ENCODE results near the gene HACD2.

The HACD2 gene

DNA sequence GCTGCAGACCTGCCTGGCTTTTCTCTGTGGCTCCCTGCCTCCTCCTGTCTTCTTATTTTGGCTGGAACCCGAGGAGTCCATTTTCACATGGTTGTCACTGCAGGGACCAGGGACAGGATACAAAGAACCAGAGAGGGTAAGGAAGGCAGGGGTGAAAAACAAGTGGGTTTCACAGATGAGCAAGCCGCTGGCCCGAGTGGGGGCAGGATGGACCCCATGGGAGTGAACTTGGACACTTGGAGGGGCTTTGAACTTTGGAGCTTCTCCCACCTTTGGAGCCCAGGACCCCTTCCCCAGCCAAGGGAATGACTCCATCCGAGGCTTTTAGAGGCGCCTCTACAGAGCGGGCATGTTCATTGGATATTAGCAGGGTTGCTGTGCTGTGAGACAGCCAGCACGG lies 109.1 kb downstream of the HACD2 start:
- Histone ChIP-seq H3K27ac (ENCODE audit: low read length) (no peak overlapping the region), H3K36me3 (ENCODE audit: control insufficient read depth, low read depth, low read length) (no peaks in the 10 kb centered on the region), H3K4me1 (ENCODE audit: control insufficient read depth, low read depth, low read length) (no peaks in the 10 kb centered on the region), H3K27me3 (ENCODE audit: control insufficient read depth, insufficient read depth, low read length) (no peaks in the 10 kb centered on the region), H3K9ac (ENCODE audit: low read length) (no peak overlapping the region), H3K9me3 (ENCODE audit: control insufficient read depth, low read depth, low read length) (no peaks in the 10 kb centered on the region), H3K4me3 (ENCODE audit: low read length) (no peak overlapping the region)

DNA sequence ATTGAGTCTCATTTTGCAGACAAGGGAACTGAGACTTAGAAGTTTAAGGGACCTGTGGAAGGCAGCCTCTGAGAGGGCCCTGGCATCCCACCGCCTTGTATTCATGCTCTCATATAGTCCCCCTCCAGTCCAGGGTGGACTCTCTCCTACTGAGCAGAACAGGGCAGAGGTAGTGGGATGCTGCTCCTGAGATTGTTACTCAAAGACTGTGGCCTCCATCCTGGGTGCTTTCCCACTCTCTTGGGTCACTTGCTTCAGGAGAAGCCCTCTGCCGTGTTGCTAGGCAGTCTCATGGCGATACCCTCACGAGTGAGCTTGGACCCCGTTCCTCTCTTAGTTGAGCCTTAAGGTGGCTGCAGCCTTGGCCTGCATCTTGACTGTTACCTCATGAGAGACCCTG lies 113.7 kb downstream of the HACD2 start:
- H3K27me3 ChIP-seq (ENCODE audit: control insufficient read depth, insufficient read depth, low read length), result no peaks in the 10 kb centered on the region
- H3K27ac ChIP-seq (ENCODE audit: low read length), result no peak overlapping the region
- H3K9me3 ChIP-seq (ENCODE audit: control insufficient read depth, low read depth, low read length), result no peaks in the 10 kb centered on the region
- no peaks in the 10 kb centered on the region for H3K4me1 ChIP-seq (ENCODE audit: control insufficient read depth, low read depth, low read length)
- no peaks in the 10 kb centered on the region for H3K36me3 ChIP-seq (ENCODE audit: control insufficient read depth, low read depth, low read length)
- H3K4me3 ChIP-seq (ENCODE audit: low read length), result no peak overlapping the region
- no peak overlapping the region for H3K9ac ChIP-seq (ENCODE audit: low read length)

DNA sequence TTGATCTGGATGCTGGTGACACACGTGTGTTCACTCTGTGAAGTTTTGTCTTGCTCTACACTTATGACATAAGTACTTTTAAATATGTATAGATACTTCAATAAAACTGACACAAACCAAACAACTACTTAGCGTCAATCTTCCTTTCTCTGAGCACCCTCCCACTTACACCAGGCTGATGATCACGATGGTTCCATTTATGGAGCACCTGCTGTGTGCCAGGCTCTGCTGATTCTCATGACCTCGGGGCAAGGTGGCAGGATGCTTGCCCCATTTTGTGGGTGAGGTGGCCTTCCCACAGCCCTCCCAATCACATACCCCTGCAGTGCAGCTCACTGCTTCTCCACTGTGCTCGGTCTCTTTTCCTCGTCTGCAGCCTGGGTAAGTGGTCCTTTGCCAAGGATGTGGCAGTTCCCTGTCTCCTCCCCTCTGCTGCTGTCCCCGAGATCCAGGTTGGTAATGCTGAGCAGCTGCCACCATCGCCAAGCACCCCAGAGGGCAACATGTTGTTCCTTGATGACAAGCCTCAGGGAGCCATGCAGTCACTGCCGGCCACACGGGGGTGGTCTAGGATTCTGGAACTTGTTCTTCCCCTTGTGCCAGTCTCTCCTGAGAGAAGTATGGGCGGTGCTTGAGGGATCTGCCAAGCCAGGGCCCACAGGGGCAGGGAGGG lies 115.4 kb downstream of the HACD2 start:
- H3K4me1 ChIP-seq (ENCODE audit: control insufficient read depth, low read depth, low read length), result no peaks in the 10 kb centered on the region

DNA sequence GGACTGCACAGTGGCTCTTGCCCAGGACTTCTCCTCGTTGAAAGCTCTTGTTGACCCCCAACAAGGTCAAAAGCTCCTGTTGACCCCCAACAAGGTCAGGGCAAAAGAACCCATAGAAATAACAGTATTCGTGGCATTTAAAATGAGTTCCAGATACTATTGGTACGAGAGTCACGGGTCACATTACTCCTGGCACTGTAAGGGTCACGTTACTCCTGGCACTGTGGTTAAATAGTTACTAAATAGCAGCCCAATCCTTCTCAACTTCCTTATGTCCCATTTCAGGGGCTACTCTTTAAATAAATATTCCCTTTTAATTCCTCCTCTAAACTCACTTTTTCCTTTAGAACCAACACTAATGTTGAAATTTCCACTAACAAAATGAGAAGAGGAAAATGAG lies 117.8 kb downstream of the HACD2 start:
- Histone ChIP-seq H3K9me3 (ENCODE audit: control insufficient read depth, low read depth, low read length) (no peaks in the 10 kb centered on the region), H3K4me1 (ENCODE audit: control insufficient read depth, low read depth, low read length) (no peaks in the 10 kb centered on the region), H3K27me3 (ENCODE audit: control insufficient read depth, insufficient read depth, low read length) (no peaks in the 10 kb centered on the region), H3K36me3 (ENCODE audit: control insufficient read depth, low read depth, low read length) (no peaks in the 10 kb centered on the region), H3K4me3 (ENCODE audit: low read length) (no peak overlapping the region), H3K9ac (ENCODE audit: low read length) (no peak overlapping the region), H3K27ac (ENCODE audit: low read length) (no peak overlapping the region)

More for the DNA sequence above, 115.4 kb downstream of the HACD2 start:
- H3K9me3 ChIP-seq (ENCODE audit: control insufficient read depth, low read depth, low read length), result no peaks in the 10 kb centered on the region
- H3K36me3 ChIP-seq (ENCODE audit: control insufficient read depth, low read depth, low read length), result no peaks in the 10 kb centered on the region
- H3K4me3 ChIP-seq (ENCODE audit: low read length), result no peak overlapping the region
- no peaks in the 10 kb centered on the region for H3K27me3 ChIP-seq (ENCODE audit: control insufficient read depth, insufficient read depth, low read length)
- no peak overlapping the region for H3K9ac ChIP-seq (ENCODE audit: low read length)
- no peak overlapping the region for H3K27ac ChIP-seq (ENCODE audit: low read length)

DNA sequence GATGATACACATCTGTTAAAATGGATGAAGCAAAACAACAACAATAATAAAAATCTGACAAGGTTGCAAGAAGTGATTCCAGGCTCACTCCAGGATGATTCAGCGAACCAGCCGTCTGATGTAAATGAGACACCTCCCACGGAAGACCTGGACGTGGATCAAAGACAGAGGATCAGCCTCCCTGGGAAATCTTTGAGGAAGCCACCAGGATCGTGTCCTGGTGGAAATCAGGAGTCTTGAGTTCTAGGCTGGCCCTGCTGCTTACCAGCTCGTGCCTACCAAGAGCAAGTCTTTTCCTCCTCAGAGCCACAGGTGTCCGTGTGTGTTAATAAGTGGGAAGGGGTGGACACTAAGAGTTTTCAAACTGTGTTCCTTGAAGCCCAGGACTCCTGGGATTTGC lies 120.6 kb downstream of the HACD2 start:
- no peaks in the 10 kb centered on the region for H3K36me3 ChIP-seq (ENCODE audit: control insufficient read depth, low read depth, low read length)
- H3K9ac ChIP-seq (ENCODE audit: low read length), result no peak overlapping the region
- no peak overlapping the region for H3K27ac ChIP-seq (ENCODE audit: low read length)
- H3K27me3 ChIP-seq (ENCODE audit: control insufficient read depth, insufficient read depth, low read length), result no peaks in the 10 kb centered on the region
- H3K9me3 ChIP-seq (ENCODE audit: control insufficient read depth, low read depth, low read length), result no peaks in the 10 kb centered on the region
- H3K4me1 ChIP-seq (ENCODE audit: control insufficient read depth, low read depth, low read length), result no peaks in the 10 kb centered on the region
- H3K4me3 ChIP-seq (ENCODE audit: low read length), result no peak overlapping the region

DNA sequence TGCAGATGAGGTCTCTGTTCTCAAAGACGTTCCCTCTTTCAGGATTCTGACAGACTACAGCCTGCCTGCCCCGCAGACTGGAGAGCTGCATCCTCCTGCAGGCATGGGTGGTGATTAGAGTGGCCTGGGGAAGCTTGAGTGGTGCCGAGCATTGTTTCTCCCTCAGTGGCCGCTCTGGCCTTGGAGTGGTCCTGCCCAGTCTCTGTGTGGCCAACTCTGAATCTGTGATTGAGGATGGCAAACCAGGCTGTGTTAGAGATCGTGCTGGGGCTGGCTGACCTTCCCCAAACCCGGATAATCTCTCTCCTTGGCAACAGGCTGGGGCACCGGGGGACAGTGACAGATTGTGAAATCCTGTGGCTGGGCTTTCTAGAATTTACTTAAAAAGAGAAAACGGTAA lies 125.0 kb downstream of the HACD2 start:
- Histone ChIP-seq H3K9me3 (ENCODE audit: control insufficient read depth, low read depth, low read length) (no peaks in the 10 kb centered on the region), H3K27me3 (ENCODE audit: control insufficient read depth, insufficient read depth, low read length) (no peaks in the 10 kb centered on the region), H3K9ac (ENCODE audit: low read length) (no peak overlapping the region), H3K27ac (ENCODE audit: low read length) (no peak overlapping the region), H3K4me3 (ENCODE audit: low read length) (no peak overlapping the region), H3K4me1 (ENCODE audit: control insufficient read depth, low read depth, low read length) (peaks cover 10% of the 10 kb centered on the region), H3K36me3 (ENCODE audit: control insufficient read depth, low read depth, low read length) (no peaks in the 10 kb centered on the region)

DNA sequence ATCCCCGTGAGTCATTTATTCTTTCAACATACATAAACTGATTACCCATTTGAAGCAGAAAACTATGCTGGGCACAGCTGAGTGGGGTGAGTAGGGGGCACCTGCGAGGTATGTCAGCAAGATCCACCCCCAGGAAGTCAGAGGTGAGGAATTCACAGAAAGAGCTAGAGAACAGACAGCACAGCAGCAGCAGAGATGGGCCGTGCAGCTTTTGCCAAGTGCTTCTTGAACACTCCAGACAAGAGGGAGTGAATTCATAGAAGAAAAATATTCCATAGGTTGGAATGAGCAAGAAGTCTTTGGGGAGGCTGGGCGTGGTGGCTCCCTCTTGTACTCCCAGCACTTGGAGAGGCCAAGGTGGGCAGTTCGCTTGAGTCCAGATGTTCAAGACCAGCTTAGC lies 126.6 kb downstream of the HACD2 start:
- no peak overlapping the region for H3K27ac ChIP-seq (ENCODE audit: low read length)
- H3K4me1 ChIP-seq (ENCODE audit: control insufficient read depth, low read depth, low read length), result peaks cover 10% of the 10 kb centered on the region
- H3K4me3 ChIP-seq (ENCODE audit: low read length), result no peak overlapping the region
- no peaks in the 10 kb centered on the region for H3K27me3 ChIP-seq (ENCODE audit: control insufficient read depth, insufficient read depth, low read length)
- no peaks in the 10 kb centered on the region for H3K36me3 ChIP-seq (ENCODE audit: control insufficient read depth, low read depth, low read length)
- no peak overlapping the region for H3K9ac ChIP-seq (ENCODE audit: low read length)
- no peaks in the 10 kb centered on the region for H3K9me3 ChIP-seq (ENCODE audit: control insufficient read depth, low read depth, low read length)

DNA sequence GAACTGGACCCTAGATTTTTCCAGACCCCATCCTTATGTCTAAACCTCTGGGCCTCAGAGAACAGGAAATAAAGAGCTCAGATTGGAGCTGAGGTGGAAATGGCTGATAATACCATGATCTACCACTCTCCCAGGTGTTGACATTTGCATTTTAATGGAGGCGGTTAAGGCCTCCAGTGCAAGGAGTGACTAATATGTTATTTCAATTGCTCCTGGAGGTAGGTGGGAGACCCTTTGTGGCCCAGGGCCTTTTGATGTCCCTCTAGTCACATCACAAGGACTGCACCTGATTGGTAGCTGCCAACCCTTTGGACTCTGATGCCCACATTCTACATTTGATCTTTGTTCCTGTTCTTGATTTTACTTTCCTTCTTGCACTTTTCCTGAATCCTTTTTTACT lies 127.0 kb downstream of the HACD2 start:
- Histone ChIP-seq H3K9ac (ENCODE audit: low read length) (no peak overlapping the region), H3K4me3 (ENCODE audit: low read length) (no peak overlapping the region), H3K9me3 (ENCODE audit: control insufficient read depth, low read depth, low read length) (no peaks in the 10 kb centered on the region), H3K4me1 (ENCODE audit: control insufficient read depth, low read depth, low read length) (peaks cover 10% of the 10 kb centered on the region), H3K27ac (ENCODE audit: low read length) (no peak overlapping the region), H3K36me3 (ENCODE audit: control insufficient read depth, low read depth, low read length) (no peaks in the 10 kb centered on the region), H3K27me3 (ENCODE audit: control insufficient read depth, insufficient read depth, low read length) (no peaks in the 10 kb centered on the region)

DNA sequence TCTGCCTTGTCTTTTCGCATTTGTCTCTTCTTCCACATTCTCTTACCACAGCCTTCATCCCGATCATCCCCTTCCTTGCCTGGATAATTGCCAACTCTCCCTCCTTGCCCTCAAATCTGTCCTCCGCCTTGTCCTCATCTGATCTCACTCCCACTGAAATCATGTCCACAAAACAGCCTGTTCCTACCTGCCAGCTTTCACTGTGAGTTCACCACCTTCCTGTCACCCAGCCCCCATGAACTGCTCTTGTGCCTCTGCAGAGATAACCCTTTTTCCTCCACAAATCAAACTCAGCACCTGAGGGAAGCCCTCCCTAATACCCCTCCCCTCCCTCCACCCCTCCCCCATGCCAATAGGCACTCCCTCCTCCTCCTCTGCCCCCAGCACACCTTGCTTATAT lies 131.2 kb downstream of the HACD2 start:
- Histone ChIP-seq H3K36me3 (ENCODE audit: control insufficient read depth, low read depth, low read length) (no peaks in the 10 kb centered on the region), H3K27me3 (ENCODE audit: control insufficient read depth, insufficient read depth, low read length) (peaks cover 24% of the 10 kb centered on the region), H3K4me1 (ENCODE audit: control insufficient read depth, low read depth, low read length) (peaks cover 10% of the 10 kb centered on the region)

DNA sequence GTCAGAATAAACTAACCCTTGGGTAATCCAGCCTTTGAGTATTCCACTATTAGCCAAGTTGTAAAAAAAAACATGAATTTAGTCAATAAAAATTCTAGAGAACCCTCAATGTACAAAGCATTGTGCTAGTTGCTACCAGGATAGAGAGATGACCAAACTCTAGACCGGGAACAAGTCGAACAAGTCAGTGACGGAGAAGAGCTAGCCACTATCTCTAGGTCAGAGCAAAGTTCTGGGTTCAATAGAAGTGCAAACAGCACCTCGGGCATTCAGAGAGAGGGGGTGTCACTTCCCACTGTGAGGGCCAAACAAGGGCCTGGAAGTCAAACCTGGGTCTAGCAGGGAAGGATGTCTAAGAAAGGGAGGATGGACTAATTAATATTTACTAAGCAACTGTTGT lies 133.7 kb downstream of the HACD2 start:
- Histone ChIP-seq H3K27me3 (ENCODE audit: control insufficient read depth, insufficient read depth, low read length) (peaks cover 47% of the 10 kb centered on the region), H3K4me1 (ENCODE audit: control insufficient read depth, low read depth, low read length) (no peaks in the 10 kb centered on the region), H3K4me3 (ENCODE audit: low read length) (no peak overlapping the region), H3K36me3 (ENCODE audit: control insufficient read depth, low read depth, low read length) (no peaks in the 10 kb centered on the region), H3K27ac (ENCODE audit: low read length) (no peak overlapping the region), H3K9me3 (ENCODE audit: control insufficient read depth, low read depth, low read length) (no peaks in the 10 kb centered on the region), H3K9ac (ENCODE audit: low read length) (no peak overlapping the region)

More for the DNA sequence above, 131.2 kb downstream of the HACD2 start:
- H3K4me3 ChIP-seq (ENCODE audit: low read length), result no peak overlapping the region
- no peaks in the 10 kb centered on the region for H3K9me3 ChIP-seq (ENCODE audit: control insufficient read depth, low read depth, low read length)
- H3K27ac ChIP-seq (ENCODE audit: low read length), result no peak overlapping the region
- no peak overlapping the region for H3K9ac ChIP-seq (ENCODE audit: low read length)

DNA sequence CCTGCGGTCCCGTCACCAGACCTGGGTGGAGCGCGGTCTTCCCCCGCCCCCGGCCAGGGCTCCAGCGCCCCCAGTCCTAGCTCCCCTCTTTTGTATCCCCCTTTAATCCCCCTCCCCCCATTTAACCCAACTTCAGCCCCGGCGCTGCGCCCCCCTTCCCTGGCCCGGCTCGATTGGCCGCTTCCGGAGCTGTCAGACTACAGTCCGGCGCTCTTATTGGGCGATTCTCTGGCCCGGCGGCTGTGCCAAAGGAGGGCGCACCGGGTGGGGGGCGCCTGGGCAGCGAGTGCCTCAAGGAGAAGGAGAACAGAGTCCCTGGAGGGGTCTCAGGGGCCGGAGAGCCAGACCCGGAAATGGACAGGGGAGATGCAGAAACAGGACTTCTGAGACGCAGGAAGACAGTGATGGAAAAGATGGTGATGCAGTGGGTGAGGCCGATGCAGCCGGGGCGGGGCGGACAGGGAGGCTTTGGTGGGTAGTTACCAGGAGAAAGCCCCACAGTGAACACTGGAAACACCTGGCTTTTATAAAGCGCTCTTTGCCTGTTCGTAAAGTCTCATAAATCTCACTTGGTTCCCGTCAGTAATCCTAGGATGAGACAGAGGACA lies 134.8 kb downstream of the HACD2 start:
- H3K27ac ChIP-seq (ENCODE audit: low read length), result no peak overlapping the region
- H3K36me3 ChIP-seq (ENCODE audit: control insufficient read depth, low read depth, low read length), result no peaks in the 10 kb centered on the region
- H3K4me3 ChIP-seq (ENCODE audit: low read length), result peak overlapping the region; percentile 58
- H3K9me3 ChIP-seq (ENCODE audit: control insufficient read depth, low read depth, low read length), result no peaks in the 10 kb centered on the region
- H3K27me3 ChIP-seq (ENCODE audit: control insufficient read depth, insufficient read depth, low read length), result peaks cover 56% of the 10 kb centered on the region
- H3K9ac ChIP-seq (ENCODE audit: low read length), result no peak overlapping the region
- H3K4me1 ChIP-seq (ENCODE audit: control insufficient read depth, low read depth, low read length), result no peaks in the 10 kb centered on the region
